HepG2 (cell line): ENCODE results near the gene DDX39B. TPM values are rescaled to one million over a fixed set of nuclear protein-coding genes. Genes with fewer than 3 reads are reported as not detected.

ENCODE experiments used
- ATAC-seq: fragments of 200-7000 bp; cut with Tn5 transposase; 3 replicates; pipeline ENCODE4 v1.9.1; 2020; ENCODE audit warnings: mild to moderate bottlenecking, moderate library complexity
- BruUV-seq: library from RNA; stranded (reverse); fragments of 400-500 nt; replicated peaks from 2 replicates; lab custom pipeline; 2021; lab: Mats Ljungman, UMichigan
- CTCF ChIA-PET: fragments of 300-600 bp; formaldehyde crosslinking; extraction: SDS; loops from one replicate; lab custom pipeline; 2021; ENCODE audit warnings: low total read pairs, inconsistent platforms, low intra/inter-chr PET ratio; lab: Yijun Ruan, JAX
- POLR2A ChIA-PET: fragments of 350-600 bp; sonication (Branson Sonifier 250); formaldehyde crosslinking; loops from one replicate; lab custom pipeline; 2020; ENCODE audit warnings: antibody characterized with exemption, inconsistent platforms; lab: Yijun Ruan, JAX
- DNase-seq: peaks from one replicate; pipeline ENCODE4 v3.0.0-alpha.2; 2015; ENCODE audit warnings: low spot score
- FAIRE-seq: peaks from 3 replicates; lab custom pipeline; 2011; peaks lifted over from hg19 to GRCh38; lab: Jason Lieb, UNC
- H2AFZ ChIP-seq: one replicate; pipeline ENCODE4 v1.6.1; 2011; ENCODE audit warnings: low read length, inconsistent platforms
- H3K27ac ChIP-seq: fragments of 300-600 bp; 3 replicates; pipeline ENCODE4 v1.8.0; 2011; ENCODE audit warnings: mixed run types, mild to moderate bottlenecking, mixed read lengths, low read length, inconsistent platforms; ENCODE audit not compliant: insufficient read depth; ENCODE audit errors: extremely low read length
- H3K27me3 ChIP-seq, 2 experiments: fragments of 200-600 bp in 1 of 2; 2 replicates in 1 of 2; 3 replicates in 1 of 2; pipeline versions ENCODE4 v1.6.0 to v1.8.0; 2011; ENCODE audit warnings: low read length in 2 of 2, mild to moderate bottlenecking in 2 of 2, moderate library complexity in 2 of 2, inconsistent platforms in 1 of 2; ENCODE audit not compliant: insufficient read depth in 2 of 2, control insufficient read depth in 1 of 2
- H3K36me3 ChIP-seq, 2 experiments: fragments of 200-600 bp in 1 of 2; replicated peaks in 1 of 2; 2 replicates in 1 of 2; 3 replicates in 1 of 2; pipeline versions ENCODE4 v1.5.1 to v1.8.0; 2011; ENCODE audit warnings: low read length in 2 of 2, inconsistent platforms in 1 of 2; ENCODE audit not compliant: insufficient read depth in 2 of 2, control insufficient read depth in 1 of 2
- H3K4me1 ChIP-seq: 2 replicates; pipeline ENCODE4 v1.5.1; 2012; ENCODE audit warnings: low read length, inconsistent platforms; ENCODE audit not compliant: insufficient read depth
- H3K4me2 ChIP-seq: 2 replicates; pipeline ENCODE4 v1.6.0; 2011; ENCODE audit warnings: low read depth, low read length, inconsistent platforms
- H3K4me3 ChIP-seq, 3 experiments: fragments of 200-600 bp in 1 of 3; sonication (generic), shearing (Covaris generic) in 1 of 3; replicated peaks in 1 of 3; 2 replicates each; pipeline ENCODE4 v1.5.1; 2011 to 2016; ENCODE audit warnings: low read length in 3 of 3, inconsistent platforms in 2 of 3, low read depth in 2 of 3, mild to moderate bottlenecking in 2 of 3, control low read depth in 1 of 3, mixed read lengths in 1 of 3; ENCODE audit not compliant: insufficient read depth in 1 of 3
- H3K79me2 ChIP-seq: one replicate; pipeline ENCODE4 v1.6.1; 2011; ENCODE audit warnings: low read length, inconsistent platforms; ENCODE audit not compliant: insufficient read depth
- H3K9ac ChIP-seq: 2 replicates; pipeline ENCODE4 v1.6.0; 2011; ENCODE audit warnings: mild to moderate bottlenecking, low read depth, low read length, inconsistent platforms; ENCODE audit not compliant: insufficient read depth
- H3K9me3 ChIP-seq: 2 replicates; pipeline ENCODE4 v1.5.1; 2012; ENCODE audit warnings: mild to moderate bottlenecking, low read length
- H4K20me1 ChIP-seq: 2 replicates; pipeline ENCODE4 v1.6.0; 2011; ENCODE audit warnings: inconsistent platforms, mild to moderate bottlenecking, low read length, moderate library complexity; ENCODE audit not compliant: insufficient read depth
- ATF1 ChIP-seq: IDR thresholded peaks from 2 replicates; pipeline ENCODE4 v1.6.1; 2016; ENCODE audit warnings: mild to moderate bottlenecking, control low read depth
- ATF7 ChIP-seq, 2 experiments: fragments of 450-650 bp in 1 of 2; sonication (generic) in 1 of 2; formaldehyde crosslinking in 1 of 2; IDR thresholded peaks; 2 replicates each; pipeline versions ENCODE4 v1.4.0 to v1.6.1; 2016 to 2020; ENCODE audit warnings: antibody characterized with exemption in 1 of 2, mild to moderate bottlenecking in 1 of 2, missing genetic modification reagents in 1 of 2
- HMGXB3 ChIP-seq: sonication (generic); formaldehyde crosslinking; IDR thresholded peaks from 2 replicates; pipeline ENCODE4 v1.4.0; 2020; ENCODE audit warnings: missing genetic modification reagents, borderline replicate concordance
- RAD21 ChIP-seq: fragments of 450-650 bp; formaldehyde crosslinking; IDR thresholded peaks from 2 replicates; pipeline ENCODE4 v1.5.0; 2020; ENCODE audit warnings: mild to moderate bottlenecking
- U2AF1 ChIP-seq: fragments of 200-400 bp; formaldehyde crosslinking; optimal IDR thresholded peaks from 2 replicates; pipeline ENCODE3; 2017; ENCODE audit warnings: mild to moderate bottlenecking, low read depth, low read length
- ZBTB20 ChIP-seq: sonication (generic); formaldehyde crosslinking; IDR thresholded peaks from 2 replicates; pipeline ENCODE4 v1.8.1; 2023; ENCODE audit warnings: missing genetic modification reagents, low read depth, mild to moderate bottlenecking, borderline replicate concordance
- ZNF251 ChIP-seq: sonication (generic); formaldehyde crosslinking; IDR thresholded peaks from 2 replicates; pipeline ENCODE4 v1.9.0; 2021; ENCODE audit warnings: mild to moderate bottlenecking, missing genetic modification reagents
- ZNF556 ChIP-seq: sonication (generic); formaldehyde crosslinking; IDR thresholded peaks from 2 replicates; pipeline ENCODE4 v1.4.0; 2020; ENCODE audit warnings: mild to moderate bottlenecking, missing genetic modification reagents, borderline replicate concordance
- ZNF569 ChIP-seq: sonication (generic); formaldehyde crosslinking; IDR thresholded peaks from 2 replicates; pipeline ENCODE4 v1.5.0; 2020; ENCODE audit warnings: mild to moderate bottlenecking, missing genetic modification reagents, moderate library complexity, borderline replicate concordance
- ZNF589 ChIP-seq: sonication (generic); formaldehyde crosslinking; conservative IDR thresholded peaks from 2 replicates; pipeline ENCODE4 v1.8.0; 2022; ENCODE audit warnings: mild to moderate bottlenecking, moderate library complexity, missing genetic modification reagents
- ZNF782 ChIP-seq: sonication (generic); formaldehyde crosslinking; IDR thresholded peaks from 2 replicates; pipeline ENCODE4 v1.4.0; 2020; ENCODE audit warnings: missing genetic modification reagents, mild to moderate bottlenecking, borderline replicate concordance
- WGBS: methylation state at CpG from one replicate; pipeline ENCODE4 v1.1.6; 2017; ENCODE audit warnings: low lambda C conversion rate; 5-methylcytosine and 5-hydroxymethylcytosine counted together
- in situ Hi-C: cut with HindIII; loops from 2 replicates; pipeline ENCODE4 v1.10.0; 2017; ENCODE audit warnings: low pct_unique_long_range_greater_than_20kb; ENCODE audit not compliant: extremely low pct_ligation_motif_present
- intact Hi-C: fragments of 100-400 bp; cut with micrococcal nuclease; formaldehyde crosslinking; loops from one replicate; pipeline ENCODE4 v1.10.0; 2022; ENCODE audit not compliant: unreplicated experiment
- polyA plus RNA-seq, 8 experiments: library from polyadenylated mRNA; depleted of rRNA in 3 of 8; stranded (reverse) in 7 of 8; unstranded in 1 of 8; fragments of >200 nt; fragmentation: Illumina TruSeq in 4 of 8; extraction: Trizol in 4 of 8; gene quantifications; 2 replicates each; pipeline versions ENCODE4 v1.2.1 to v1.2.3, GENCODE V29; 2011 to 2016; ENCODE audit warnings: low read depth in 4 of 8, missing spikeins in 1 of 8, mixed read lengths in 1 of 8; ENCODE audit not compliant: insufficient read depth in 1 of 8
- total RNA-seq, 5 experiments: library from RNA; depleted of rRNA; stranded (reverse); fragments of >200 nt; fragmentation: Illumina TruSeq; extraction: Trizol; gene quantifications; 2 replicates each; pipeline ENCODE4 v1.2.3, GENCODE V29; 2016; ENCODE audit warnings: low read depth in 1 of 5

The DDX39B gene
- total and polyA plus RNA-seq, 2 of the 13 experiments (the other 11 are each of a cell fraction or from before 2014, with no cell fraction given), result 570 to 678 TPM

GRCh38 chr6:31548544-31548873, 6.7 kb upstream of the DDX39B start:
- peak overlapping the region; percentile 79 for H3K9ac ChIP-seq
- no peak for FAIRE-seq
- H3K9me3 ChIP-seq, result no peaks in the 10 kb centered on the region
- no TSS peak for BruUV-seq
- WGBS, result 97% methylated on average over 2 of the region's 2 CpGs
- ChIA-PET POLR2A (interaction anchor here (0.8 to 4.6 kb wide), 2 partner anchors 49 to 107 kb away, joined by 4 to 36 read pairs; partner anchors contain the start of gene APOM), CTCF (no interaction called here)
- intact Hi-C loops, result loop anchor here (5.0 to 10.0 kb wide), 2 partner anchors 34 to 106 kb away; partner anchors contain the start of genes APOM, BAG6 and LTB
- H3K4me1 ChIP-seq, result peaks cover 34% of the 10 kb centered on the region
- H3K36me3 ChIP-seq, result peaks cover 3 to 13% of the 10 kb centered on the region in 2 experiments
- H2AFZ ChIP-seq, result no peak overlapping the region
- H4K20me1 ChIP-seq, result no peaks in the 10 kb centered on the region
- no peak for ATAC-seq
- no peak overlapping the region for H3K27ac ChIP-seq
- TF ChIP-seq ZNF556 (CRISPR knock-in tag) (0 out of 2 replicates have a peak, but pooled peaks have one; percentile 3), ZNF569 (CRISPR knock-in tag) (no peak), ATF7 (IDR thresholded peaks at IDR 0.05) (no peak), ATF7 (CRISPR knock-in tag; IDR thresholded peaks at IDR 0.05) (0 out of 2 replicates have a peak, but pooled peaks have one; percentile 5)
- peak overlapping the region in 2 of 3 experiments; percentile 76 to 93; a peak in 3 of 6 replicates for H3K4me3 ChIP-seq
- in situ Hi-C loops, result loop anchor here (5.0 kb wide), 1 partner anchor 49 kb away; no protein-coding TSS in a partner anchor
- peaks cover 9% of the 10 kb centered on the region for H3K79me2 ChIP-seq
- peak overlapping the region; percentile 91 for H3K4me2 ChIP-seq
- no peak for DNase-seq
- no peaks in the 10 kb centered on the region; a peak in 1 of 5 replicates for H3K27me3 ChIP-seq

GRCh38 chr6:31547727-31548543, 6.1 kb upstream of the DDX39B start:
- Histone ChIP-seq H3K4me1 (peaks cover 40% of the 10 kb centered on the region), H3K36me3 (peaks cover 3 to 8% of the 10 kb centered on the region in 2 experiments), H3K4me2 (peak overlapping the region; percentile 91), H3K79me2 (peaks cover 13% of the 10 kb centered on the region), H3K9ac (peak overlapping the region; percentile 79), H2AFZ (no peak overlapping the region), H3K27ac (peak overlapping the region; percentile 64), H3K9me3 (no peaks in the 10 kb centered on the region), H4K20me1 (no peaks in the 10 kb centered on the region), H3K4me3 (peak overlapping the region; percentile 74 to 93 (median 76)), H3K27me3 (no peaks in the 10 kb centered on the region; a peak in 1 of 5 replicates)
- no peak for DNase-seq
- CTCF ChIA-PET, result interaction anchor here (1.0 to 3.6 kb wide), 3 partner anchors 33 to 54 kb away, joined by 5 to 84 read pairs (median 10); no protein-coding TSS in a partner anchor
- TSS peak; percentile 63 for BruUV-seq
- FAIRE-seq, result no peak
- in situ Hi-C loops (loop anchor here (5.0 kb wide), 1 partner anchor 49 kb away; no protein-coding TSS in a partner anchor), intact Hi-C loops (loop anchor here (2.0 to 10.0 kb wide), 3 partner anchors 34 to 107 kb away; partner anchors contain the start of genes APOM, BAG6 and LTB)
- no peak for ATAC-seq
- POLR2A ChIA-PET, result interaction anchor here (0.8 to 4.6 kb wide), 12 partner anchors 10 to 286 kb away, joined by 3 to 36 read pairs (median 5); partner anchors contain the start of genes APOM, BAG6, GPANK1 and TNF
- WGBS, result 79% methylated on average over 24 of the region's 24 CpGs
- TF ChIP-seq ZNF251 (CRISPR knock-in tag) (no peak), ZNF782 (CRISPR knock-in tag) (no peak), HMGXB3 (CRISPR knock-in tag) (no peak), U2AF1 (no peak), ZNF589 (CRISPR knock-in tag) (no peak), ZBTB20 (no peak), RAD21 (CRISPR knock-in tag) (no peak), ATF1 (no peak)
